ENCODE measurements around the gene CHST11. TPM values are rescaled to one million over a fixed set of nuclear protein-coding genes. Genes with fewer than 3 reads are reported as not detected.

Gene CHST11
- total and polyA plus RNA-seq, 10 of the 15 experiments (the other 5 are each of a cell fraction or from before 2014, with no cell fraction given), result 1.9 to 38.1 (median 17.2) TPM

- no peaks in the 10 kb centered on the region for H4K20me1 ChIP-seq (ENCODE audit: control insufficient read depth, insufficient read depth)
- H3K4me3 ChIP-seq, result no peak overlapping the region
- ChIA-PET SMC1A (ENCODE audit: uncharacterized antibody, unreplicated experiment) (interaction anchor here (0.8 to 6.7 kb wide), 5 partner anchors 16 to 172 kb away, joined by 3 to 49 read pairs (median 4); no protein-coding TSS in a partner anchor), POLR2A (no interaction called here), CTCF (no interaction called here), RAD21 (ENCODE audit: unreplicated experiment) (interaction anchor here (1.7 kb wide), 1 partner anchor 14 kb away, joined by 3 read pairs; no protein-coding TSS in a partner anchor)
- intact Hi-C loops (cut with micrococcal nuclease; ENCODE audit: unreplicated experiment) (no loop called here), in situ Hi-C loops (cut with MboI) (no loop called here)
- ATAC-seq, result no peak
- TF ChIP-seq ATF7 (IDR thresholded peaks at IDR 0.05; ENCODE audit: low read depth), result no peak
- TF ChIP-seq GABPA (IDR thresholded peaks at IDR 0.05; ENCODE audit: low read depth), result no peak
- no peak for TF ChIP-seq EP300 (IDR thresholded peaks at IDR 0.05; ENCODE audit: borderline replicate concordance in 1 of 2, control insufficient read depth in 1 of 2, low read depth in 2 of 2, low read length in 2 of 2)
- TF ChIP-seq BCL11A (IDR thresholded peaks at IDR 0.05; ENCODE audit: low read depth, low read length), result no peak
- no peak for TF ChIP-seq IRF5 (IDR thresholded peaks at IDR 0.05; ENCODE audit: borderline replicate concordance)
- no peak for TF ChIP-seq FOXM1 (IDR thresholded peaks at IDR 0.05; ENCODE audit: low read depth, low read length)
- TF ChIP-seq ZBTB40 (IDR thresholded peaks at IDR 0.05; ENCODE audit: borderline replicate concordance), result no peak
- TF ChIP-seq ZBED1 (IDR thresholded peaks at IDR 0.05; ENCODE audit: borderline replicate concordance), result no peak
- no peak for TF ChIP-seq RFX5 (IDR thresholded peaks at IDR 0.05; ENCODE audit: low read depth, low read length)
- H3K36me3 ChIP-seq (ENCODE audit: control insufficient read depth in 2 of 2, insufficient read depth in 2 of 2, low read length in 1 of 2), result peaks cover 0 to 3% of the 10 kb centered on the region in 2 experiments; a peak in 3 of 4 replicates
- H2AFZ ChIP-seq (ENCODE audit: control insufficient read depth, low read depth, low read length), result no peak overlapping the region
- H3K27ac ChIP-seq (ENCODE audit: control insufficient read depth, insufficient read depth), result no peak overlapping the region
- peaks cover 6% of the 10 kb centered on the region; the same call in 1 of the 2 replicates for H3K4me1 ChIP-seq (ENCODE audit: control insufficient read depth, insufficient read depth, low read length)
- no peaks in the 10 kb centered on the region for H3K27me3 ChIP-seq (replicated peaks in 1 of 2; ENCODE audit: control insufficient read depth in 2 of 2, insufficient read depth in 2 of 2, low read length in 1 of 2)
- no TSS peak for BruUV-seq (replicated peaks)
- H3K79me2 ChIP-seq (ENCODE audit: control insufficient read depth, insufficient read depth, low read length), result peaks cover 12% of the 10 kb centered on the region
- H3K9me3 ChIP-seq (replicated peaks; ENCODE audit: control insufficient read depth, insufficient read depth, low read length), result peaks cover 8% of the 10 kb centered on the region
- H3K9ac ChIP-seq (ENCODE audit: control insufficient read depth, insufficient read depth, low read length), result no peak overlapping the region
- 100% methylated on average over 4 of the region's 4 CpGs for WGBS (ENCODE audit: insufficient coverage, insufficient replicate concordance, low lambda C conversion rate, missing lambda C conversion rate)
- no peak for FAIRE-seq
- DNase-seq (ENCODE audit: low read depth, low spot score), result no peak
- H3K4me2 ChIP-seq (ENCODE audit: control insufficient read depth, insufficient read depth), result no peak overlapping the region
Measured at GRCh38 chr12:104553421-104553820, 96.7 kb downstream of the CHST11 start.
